ENCODE results near the gene MTMR2.

- no peak for TF ChIP-seq CTCF (IDR thresholded peaks at IDR 0.05; ENCODE audit: poor library complexity, severe bottlenecking)
- no peak for TF ChIP-seq EP300 (conservative IDR thresholded peaks at IDR 0.05; ENCODE audit: poor library complexity, severe bottlenecking)
- TF ChIP-seq EZH2 (IDR thresholded peaks at IDR 0.05; ENCODE audit: borderline replicate concordance, insufficient read depth, low read length, poor library complexity, severe bottlenecking) = no peak
- no peak for TF ChIP-seq REST (IDR thresholded peaks at IDR 0.05; ENCODE audit: borderline replicate concordance)
- no peak for TF ChIP-seq POLR2AphosphoS5 (IDR thresholded peaks at IDR 0.05)
- no peak for TF ChIP-seq RAD21 (conservative IDR thresholded peaks at IDR 0.05)
Observed at GRCh38 chr11:95853862-95854261, 70.0 kb downstream of the MTMR2 start.
